Liver (tissue), 9 donors: ENCODE data around the gene HSPB9. TPM values are rescaled to one million over a fixed set of nuclear protein-coding genes. Genes with fewer than 3 reads are reported as not detected.

Experiments
- DNase-seq: peaks from one replicate; pipeline ENCODE4 v3.0.0-alpha.2; 2017; ENCODE audit warnings: low spot score
- H3K27ac ChIP-seq, 2 donors: one replicate each; pipeline ENCODE4 v1.7.0; 2013; ENCODE audit warnings: inconsistent platforms in 2 of 2, low read length in 2 of 2, control low read depth in 1 of 2, low read depth in 1 of 2, mild to moderate bottlenecking in 1 of 2
- H3K27me3 ChIP-seq, 4 donors: one replicate each; pipeline versions ENCODE4 v1.6.1 to v1.7.0; 2013; ENCODE audit warnings: low read length in 3 of 4, inconsistent platforms in 1 of 4, mild to moderate bottlenecking in 1 of 4, moderate library complexity in 1 of 4; ENCODE audit not compliant: control insufficient read depth in 4 of 4, insufficient read depth in 4 of 4
- H3K36me3 ChIP-seq, 4 donors: one replicate each; pipeline versions ENCODE4 v1.6.1 to v1.7.0; 2013; ENCODE audit warnings: low read length in 3 of 4, mild to moderate bottlenecking in 3 of 4, low read depth in 1 of 4, moderate library complexity in 1 of 4; ENCODE audit not compliant: control insufficient read depth in 4 of 4, insufficient read depth in 3 of 4
- H3K4me1 ChIP-seq, 4 donors: one replicate each; pipeline versions ENCODE4 v1.6.1 to v1.7.0; 2013; ENCODE audit warnings: low read length in 3 of 4, mild to moderate bottlenecking in 3 of 4, moderate library complexity in 1 of 4; ENCODE audit not compliant: control insufficient read depth in 4 of 4, insufficient read depth in 4 of 4
- H3K4me3 ChIP-seq, 3 donors: one replicate each; pipeline versions ENCODE4 v1.6.1 to v1.7.0; 2013; ENCODE audit warnings: low read length in 3 of 3, control low read depth in 1 of 3, low read depth in 1 of 3, mild to moderate bottlenecking in 1 of 3
- H3K9ac ChIP-seq, 2 donors: one replicate each; pipeline ENCODE4 v1.7.0; 2013; ENCODE audit warnings: low read length in 2 of 2, mild to moderate bottlenecking in 2 of 2, moderate library complexity in 2 of 2, control low read depth in 1 of 2, low read depth in 1 of 2
- H3K9me3 ChIP-seq, 4 donors: one replicate each; pipeline versions ENCODE4 v1.6.1 to v1.7.0; 2013; ENCODE audit warnings: low read length in 3 of 4; ENCODE audit not compliant: control insufficient read depth in 4 of 4
- EGR1 ChIP-seq, 2 donors: IDR thresholded peaks; 2 replicates each; pipeline ENCODE4 v1.6.1; 2016 to 2018; ENCODE audit warnings: antibody characterized with exemption in 2 of 2, low read depth in 2 of 2
- FOXA1 ChIP-seq: IDR thresholded peaks from 2 replicates; pipeline ENCODE4 v1.6.1; 2016; ENCODE audit warnings: antibody characterized with exemption
- FOXA2 ChIP-seq: IDR thresholded peaks from 2 replicates; pipeline ENCODE4 v1.6.1; 2016; ENCODE audit warnings: antibody characterized with exemption
- GABPA ChIP-seq, 2 donors: IDR thresholded peaks in 1 of 2; conservative IDR thresholded peaks in 1 of 2; 2 replicates each; pipeline ENCODE4 v1.6.1; 2016; ENCODE audit warnings: antibody characterized with exemption in 2 of 2, mild to moderate bottlenecking in 1 of 2, moderate library complexity in 1 of 2
- HNF4A ChIP-seq, 2 donors: conservative IDR thresholded peaks; 2 replicates each; pipeline ENCODE4 v1.6.1; 2016; ENCODE audit warnings: antibody characterized with exemption in 2 of 2, mild to moderate bottlenecking in 2 of 2
- HNF4G ChIP-seq: IDR thresholded peaks from 2 replicates; pipeline ENCODE4 v1.6.1; 2016; ENCODE audit warnings: antibody characterized with exemption
- JUND ChIP-seq, 2 donors: IDR thresholded peaks; 2 replicates each; pipeline ENCODE4 v1.6.1; 2016; ENCODE audit warnings: antibody characterized with exemption in 2 of 2
- NR2F2 ChIP-seq: IDR thresholded peaks from 2 replicates; pipeline ENCODE4 v1.6.1; 2016; ENCODE audit warnings: antibody characterized with exemption
- RAD21 ChIP-seq, 2 donors: IDR thresholded peaks; 2 replicates each; pipeline ENCODE4 v1.6.1; 2016; ENCODE audit warnings: antibody characterized with exemption in 2 of 2, mild to moderate bottlenecking in 2 of 2
- RXRA ChIP-seq, 2 donors: IDR thresholded peaks; 2 replicates each; pipeline ENCODE4 v1.6.1; 2017 to 2018; ENCODE audit warnings: antibody characterized with exemption in 2 of 2, mild to moderate bottlenecking in 1 of 2
- SP1 ChIP-seq: IDR thresholded peaks from 2 replicates; pipeline ENCODE4 v1.6.1; 2018; ENCODE audit warnings: antibody characterized with exemption, mild to moderate bottlenecking
- TAF1 ChIP-seq: conservative IDR thresholded peaks from 2 replicates; pipeline ENCODE4 v1.6.1; 2016; ENCODE audit warnings: antibody characterized with exemption, mild to moderate bottlenecking
- YY1 ChIP-seq: IDR thresholded peaks from 2 replicates; pipeline ENCODE4 v1.6.1; 2016; ENCODE audit warnings: antibody characterized with exemption, mild to moderate bottlenecking
- WGBS: extraction: QIAGEN DNeasy Blood & Tissue Kit; methylation state at CpG from one replicate; pipeline ENCODE4 v1.1.7; 2013; 5-methylcytosine and 5-hydroxymethylcytosine counted together
- polyA plus RNA-seq, 2 donors: library from polyadenylated mRNA; stranded (reverse) in 1 of 2; unstranded in 1 of 2; fragments of 200-250 nt in 1 of 2; fragments of >200 nt in 1 of 2; fragmentation: Nextera tagmentation in 1 of 2; extraction: Ambion mirVana in 1 of 2; gene quantifications; one replicate each; pipeline versions ENCODE4 v1.2.1 to v1.2.3, GENCODE V29; 2013 to 2015
- total RNA-seq, 2 donors: library from RNA; depleted of rRNA; stranded (reverse); fragments of >200 nt; gene quantifications; one replicate each; pipeline ENCODE4 v1.2.3, GENCODE V29; 2014
- TF ChIP-seq, protein P1 (sequence below): IDR thresholded peaks from 2 replicates; pipeline ENCODE4 v1.6.1; 2016; ENCODE audit warnings: antibody characterized with exemption
- TF ChIP-seq, protein P2 (sequence below): fragments of 150-350 bp; IDR thresholded peaks from 2 replicates; pipeline ENCODE4 v1.5.1; 2017; ENCODE audit warnings: improper control_type of control experiment, low read depth, low read length; ENCODE audit not compliant: missing input control
- TF ChIP-seq, protein P3 (sequence below): IDR thresholded peaks from 2 replicates; pipeline ENCODE4 v1.6.1; 2016; ENCODE audit warnings: antibody characterized with exemption
- TF ChIP-seq, protein P4 (sequence below): IDR thresholded peaks from 2 replicates; pipeline ENCODE4 v1.6.1; 2016; ENCODE audit warnings: antibody characterized with exemption
- TF ChIP-seq, protein P5 (sequence below): IDR thresholded peaks from 2 replicates; pipeline ENCODE4 v1.6.1; 2016; ENCODE audit warnings: antibody characterized with exemption, mild to moderate bottlenecking
- donor health status: healthy.
- donor health status: healthy.
- donor health status: healthy.
- donor health status: healthy.
- donor health status: healthy.

HSPB9 gene
- total and polyA plus RNA-seq, 4 donors, result 0.17 to 4.0 (median 0.56) TPM

GRCh38 chr17:42167807-42168206 lies 45.2 kb downstream of the HSPB9 start:
- H3K27me3 ChIP-seq, result no peaks in the 10 kb centered on the region
- no peaks in the 10 kb centered on the region for H3K4me1 ChIP-seq
- H3K9ac ChIP-seq, result no peak overlapping the region
- DNase-seq, result no peak
- no peak overlapping the region for H3K27ac ChIP-seq
- H3K9me3 ChIP-seq, result no peaks in the 10 kb centered on the region
- no peaks in the 10 kb centered on the region for H3K36me3 ChIP-seq
- 92% methylated on average over 8 of the region's 8 CpGs for WGBS
- H3K4me3 ChIP-seq, result no peak overlapping the region
- TF ChIP-seq, protein P1, sequence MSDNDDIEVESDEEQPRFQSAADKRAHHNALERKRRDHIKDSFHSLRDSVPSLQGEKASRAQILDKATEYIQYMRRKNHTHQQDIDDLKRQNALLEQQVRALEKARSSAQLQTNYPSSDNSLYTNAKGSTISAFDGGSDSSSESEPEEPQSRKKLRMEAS, result no peak
- TF ChIP-seq FOXA1, result no peak
- TF ChIP-seq FOXA2, result no peak
- no peak for TF ChIP-seq EGR1 (IDR thresholded peaks at IDR 0.05; ENCODE audit: low read depth in 2 of 2)
- no peak for TF ChIP-seq NR2F2
- TF ChIP-seq JUND (IDR thresholded peaks at IDR 0.05), result no peak
- no peak for TF ChIP-seq GABPA (IDR thresholded peaks at IDR 0.05 in 1 of 2, conservative IDR thresholded peaks at IDR 0.05 in 1 of 2)
- TF ChIP-seq SP1, result no peak
- TF ChIP-seq, protein P2, sequence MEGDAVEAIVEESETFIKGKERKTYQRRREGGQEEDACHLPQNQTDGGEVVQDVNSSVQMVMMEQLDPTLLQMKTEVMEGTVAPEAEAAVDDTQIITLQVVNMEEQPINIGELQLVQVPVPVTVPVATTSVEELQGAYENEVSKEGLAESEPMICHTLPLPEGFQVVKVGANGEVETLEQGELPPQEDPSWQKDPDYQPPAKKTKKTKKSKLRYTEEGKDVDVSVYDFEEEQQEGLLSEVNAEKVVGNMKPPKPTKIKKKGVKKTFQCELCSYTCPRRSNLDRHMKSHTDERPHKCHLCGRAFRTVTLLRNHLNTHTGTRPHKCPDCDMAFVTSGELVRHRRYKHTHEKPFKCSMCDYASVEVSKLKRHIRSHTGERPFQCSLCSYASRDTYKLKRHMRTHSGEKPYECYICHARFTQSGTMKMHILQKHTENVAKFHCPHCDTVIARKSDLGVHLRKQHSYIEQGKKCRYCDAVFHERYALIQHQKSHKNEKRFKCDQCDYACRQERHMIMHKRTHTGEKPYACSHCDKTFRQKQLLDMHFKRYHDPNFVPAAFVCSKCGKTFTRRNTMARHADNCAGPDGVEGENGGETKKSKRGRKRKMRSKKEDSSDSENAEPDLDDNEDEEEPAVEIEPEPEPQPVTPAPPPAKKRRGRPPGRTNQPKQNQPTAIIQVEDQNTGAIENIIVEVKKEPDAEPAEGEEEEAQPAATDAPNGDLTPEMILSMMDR, result no peak
- no peak for TF ChIP-seq YY1
- no peak for TF ChIP-seq HNF4G
- TF ChIP-seq RXRA (IDR thresholded peaks at IDR 0.05), result no peak
- TF ChIP-seq, protein P3, sequence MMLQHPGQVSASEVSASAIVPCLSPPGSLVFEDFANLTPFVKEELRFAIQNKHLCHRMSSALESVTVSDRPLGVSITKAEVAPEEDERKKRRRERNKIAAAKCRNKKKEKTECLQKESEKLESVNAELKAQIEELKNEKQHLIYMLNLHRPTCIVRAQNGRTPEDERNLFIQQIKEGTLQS, result no peak
- TF ChIP-seq, protein P4, sequence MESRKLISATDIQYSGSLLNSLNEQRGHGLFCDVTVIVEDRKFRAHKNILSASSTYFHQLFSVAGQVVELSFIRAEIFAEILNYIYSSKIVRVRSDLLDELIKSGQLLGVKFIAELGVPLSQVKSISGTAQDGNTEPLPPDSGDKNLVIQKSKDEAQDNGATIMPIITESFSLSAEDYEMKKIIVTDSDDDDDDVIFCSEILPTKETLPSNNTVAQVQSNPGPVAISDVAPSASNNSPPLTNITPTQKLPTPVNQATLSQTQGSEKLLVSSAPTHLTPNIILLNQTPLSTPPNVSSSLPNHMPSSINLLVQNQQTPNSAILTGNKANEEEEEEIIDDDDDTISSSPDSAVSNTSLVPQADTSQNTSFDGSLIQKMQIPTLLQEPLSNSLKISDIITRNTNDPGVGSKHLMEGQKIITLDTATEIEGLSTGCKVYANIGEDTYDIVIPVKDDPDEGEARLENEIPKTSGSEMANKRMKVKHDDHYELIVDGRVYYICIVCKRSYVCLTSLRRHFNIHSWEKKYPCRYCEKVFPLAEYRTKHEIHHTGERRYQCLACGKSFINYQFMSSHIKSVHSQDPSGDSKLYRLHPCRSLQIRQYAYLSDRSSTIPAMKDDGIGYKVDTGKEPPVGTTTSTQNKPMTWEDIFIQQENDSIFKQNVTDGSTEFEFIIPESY, result no peak
- no peak for TF ChIP-seq RAD21 (IDR thresholded peaks at IDR 0.05)
- no peak for TF ChIP-seq HNF4A (conservative IDR thresholded peaks at IDR 0.05)
- TF ChIP-seq, protein P5, sequence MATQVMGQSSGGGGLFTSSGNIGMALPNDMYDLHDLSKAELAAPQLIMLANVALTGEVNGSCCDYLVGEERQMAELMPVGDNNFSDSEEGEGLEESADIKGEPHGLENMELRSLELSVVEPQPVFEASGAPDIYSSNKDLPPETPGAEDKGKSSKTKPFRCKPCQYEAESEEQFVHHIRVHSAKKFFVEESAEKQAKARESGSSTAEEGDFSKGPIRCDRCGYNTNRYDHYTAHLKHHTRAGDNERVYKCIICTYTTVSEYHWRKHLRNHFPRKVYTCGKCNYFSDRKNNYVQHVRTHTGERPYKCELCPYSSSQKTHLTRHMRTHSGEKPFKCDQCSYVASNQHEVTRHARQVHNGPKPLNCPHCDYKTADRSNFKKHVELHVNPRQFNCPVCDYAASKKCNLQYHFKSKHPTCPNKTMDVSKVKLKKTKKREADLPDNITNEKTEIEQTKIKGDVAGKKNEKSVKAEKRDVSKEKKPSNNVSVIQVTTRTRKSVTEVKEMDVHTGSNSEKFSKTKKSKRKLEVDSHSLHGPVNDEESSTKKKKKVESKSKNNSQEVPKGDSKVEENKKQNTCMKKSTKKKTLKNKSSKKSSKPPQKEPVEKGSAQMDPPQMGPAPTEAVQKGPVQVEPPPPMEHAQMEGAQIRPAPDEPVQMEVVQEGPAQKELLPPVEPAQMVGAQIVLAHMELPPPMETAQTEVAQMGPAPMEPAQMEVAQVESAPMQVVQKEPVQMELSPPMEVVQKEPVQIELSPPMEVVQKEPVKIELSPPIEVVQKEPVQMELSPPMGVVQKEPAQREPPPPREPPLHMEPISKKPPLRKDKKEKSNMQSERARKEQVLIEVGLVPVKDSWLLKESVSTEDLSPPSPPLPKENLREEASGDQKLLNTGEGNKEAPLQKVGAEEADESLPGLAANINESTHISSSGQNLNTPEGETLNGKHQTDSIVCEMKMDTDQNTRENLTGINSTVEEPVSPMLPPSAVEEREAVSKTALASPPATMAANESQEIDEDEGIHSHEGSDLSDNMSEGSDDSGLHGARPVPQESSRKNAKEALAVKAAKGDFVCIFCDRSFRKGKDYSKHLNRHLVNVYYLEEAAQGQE, result no peak
- no peak for TF ChIP-seq TAF1
